Endothelial cell of umbilical vein (primary cell): ENCODE data around the gene CEP164. TPM values are rescaled to one million over a fixed set of nuclear protein-coding genes. Genes with fewer than 3 reads are reported as not detected.

Source experiments
- BruUV-seq: library from RNA; stranded (reverse); fragments of 400-500 nt; replicated peaks from 2 replicates; lab custom pipeline; 2021; lab: Mats Ljungman, UMichigan
- CTCF ChIA-PET: fragments of 300-600, 350-600 bp; sonication (Branson Sonifier 250); formaldehyde crosslinking; loops from one replicate; lab custom pipeline; 2021; ENCODE audit warnings: antibody characterized with exemption, inconsistent platforms; lab: Charles Lee
- POLR2A ChIA-PET: fragments of 300-600, 350-600 bp; sonication (Branson Sonifier 250); formaldehyde crosslinking; loops from one replicate; lab custom pipeline; 2021; ENCODE audit warnings: antibody characterized with exemption, inconsistent platforms; lab: Charles Lee
- DNase-seq: peaks from one replicate; pipeline ENCODE4 v3.0.0-alpha.2; 2011; ENCODE audit warnings: low read depth, low spot score
- FAIRE-seq: peaks from 2 replicates; lab custom pipeline; 2011; peaks lifted over from hg19 to GRCh38; lab: Jason Lieb, UNC
- H2AFZ ChIP-seq: 2 replicates; pipeline ENCODE4 v1.6.0; 2012; ENCODE audit warnings: low read depth, low read length, control low read depth, inconsistent platforms
- H3K27ac ChIP-seq: 2 replicates; pipeline ENCODE4 v1.5.1; 2011; ENCODE audit warnings: low read depth, mild to moderate bottlenecking, control low read depth, low read length, moderate library complexity; ENCODE audit not compliant: insufficient read depth
- H3K27me3 ChIP-seq, 2 experiments: 2 replicates each; pipeline versions ENCODE4 v1.6.0 to v1.6.1; 2011; ENCODE audit warnings: low read length in 2 of 2, mixed read lengths in 1 of 2; ENCODE audit not compliant: control insufficient read depth in 2 of 2, insufficient read depth in 2 of 2
- H3K36me3 ChIP-seq, 2 experiments: 2 replicates in 1 of 2; 3 replicates in 1 of 2; pipeline ENCODE4 v1.5.1; 2011; ENCODE audit warnings: low read length in 2 of 2, mild to moderate bottlenecking in 1 of 2, moderate library complexity in 1 of 2; ENCODE audit not compliant: control insufficient read depth in 2 of 2, insufficient read depth in 2 of 2; ENCODE audit errors: extremely low read depth in 1 of 2
- H3K4me1 ChIP-seq: 3 replicates; pipeline ENCODE4 v1.5.1; 2011; ENCODE audit warnings: mild to moderate bottlenecking, low read length; ENCODE audit not compliant: control insufficient read depth, insufficient read depth; ENCODE audit errors: extremely low read depth
- H3K4me2 ChIP-seq: 2 replicates; pipeline ENCODE4 v1.6.1; 2011; ENCODE audit warnings: low read length, control low read depth, mixed read lengths; ENCODE audit not compliant: insufficient read depth
- H3K4me3 ChIP-seq, 3 experiments: fragments of 200-600 bp in 1 of 3; sonication (generic), shearing (Covaris generic) in 1 of 3; replicated peaks in 1 of 3; 2 replicates each; pipeline ENCODE4 v1.5.1; 2011 to 2016; ENCODE audit warnings: control low read depth in 3 of 3, low read length in 3 of 3, mild to moderate bottlenecking in 2 of 3, inconsistent platforms in 1 of 3, low read depth in 1 of 3, moderate library complexity in 1 of 3; ENCODE audit not compliant: insufficient read depth in 1 of 3
- H3K79me2 ChIP-seq: 2 replicates; pipeline ENCODE4 v1.6.0; 2012; ENCODE audit warnings: low read length, inconsistent platforms; ENCODE audit not compliant: control insufficient read depth, insufficient read depth
- H3K9ac ChIP-seq: replicated peaks from 2 replicates; pipeline ENCODE3; 2011; ENCODE audit warnings: low read length, control low read depth; ENCODE audit not compliant: insufficient read depth; ENCODE audit errors: extremely low read depth
- H3K9me1 ChIP-seq: replicated peaks from 3 replicates; pipeline ENCODE4 v1.6.0; 2011; ENCODE audit warnings: mild to moderate bottlenecking, low read length; ENCODE audit not compliant: control insufficient read depth, insufficient read depth; ENCODE audit errors: extremely low read depth
- H3K9me3 ChIP-seq: replicated peaks from 2 replicates; pipeline ENCODE4 v1.5.1; 2012; ENCODE audit warnings: low read length, inconsistent platforms; ENCODE audit not compliant: control insufficient read depth, insufficient read depth
- H4K20me1 ChIP-seq: replicated peaks from 2 replicates; pipeline ENCODE3; 2011; ENCODE audit warnings: mild to moderate bottlenecking, low read length; ENCODE audit not compliant: control insufficient read depth, insufficient read depth; ENCODE audit errors: extremely low read depth
- CTCF ChIP-seq, 2 donors: IDR thresholded peaks; 1 replicate in 1 of 2; 2 replicates in 1 of 2; pipeline ENCODE4 v1.5.1; 2011; ENCODE audit warnings: low read length in 2 of 2, mild to moderate bottlenecking in 2 of 2, moderate library complexity in 2 of 2, control low read depth in 1 of 2, inconsistent platforms in 1 of 2, low read depth in 1 of 2; ENCODE audit not compliant: insufficient read depth in 1 of 2; ENCODE audit errors: extremely low read depth in 1 of 2
- EZH2 ChIP-seq: IDR thresholded peaks from 2 replicates; pipeline ENCODE4 v1.6.1; 2012; ENCODE audit warnings: borderline replicate concordance, low read depth, mild to moderate bottlenecking, moderate library complexity, low read length, inconsistent platforms; ENCODE audit not compliant: severe bottlenecking
- FOS ChIP-seq: IDR thresholded peaks from 2 replicates; pipeline ENCODE4 v1.6.1; 2011; ENCODE audit warnings: mild to moderate bottlenecking, low read length, moderate library complexity, borderline replicate concordance; ENCODE audit not compliant: insufficient read depth
- GATA2 ChIP-seq: IDR thresholded peaks from 2 replicates; pipeline ENCODE4 v1.7.0; 2011; ENCODE audit warnings: low read depth, mild to moderate bottlenecking, moderate library complexity, mixed read lengths, low read length; ENCODE audit not compliant: insufficient read length, insufficient read depth
- JUN ChIP-seq: IDR thresholded peaks from 2 replicates; pipeline ENCODE4 v1.6.1; 2011; ENCODE audit warnings: borderline replicate concordance, low read depth; ENCODE audit not compliant: insufficient read length, insufficient read depth
- MAX ChIP-seq: IDR thresholded peaks from 2 replicates; pipeline ENCODE4 v1.6.1; 2011; ENCODE audit not compliant: insufficient read depth, insufficient read length
- MYC ChIP-seq: IDR thresholded peaks from one replicate; pipeline ENCODE4 v1.6.1; 2011; ENCODE audit warnings: mild to moderate bottlenecking, low read depth, low read length
- POLR2A ChIP-seq: IDR thresholded peaks from 2 replicates; pipeline ENCODE4 v1.6.1; 2012; ENCODE audit warnings: low read depth, mild to moderate bottlenecking, control low read depth, low read length
- POLR2AphosphoS5 ChIP-seq: IDR thresholded peaks from 2 replicates; pipeline ENCODE4 v1.6.1; 2012; ENCODE audit warnings: low read depth, mild to moderate bottlenecking, control low read depth, low read length, moderate library complexity; ENCODE audit not compliant: insufficient read depth
- dilution Hi-C: fragments of 300-500 bp; cut with MboI; formaldehyde crosslinking; loops from one replicate; pipeline ENCODE4 v1.15.0; 2019; ENCODE audit warnings: low sequenced_read_pairs; ENCODE audit not compliant: extremely low pct_ligation_motif_present
- intact Hi-C: fragments of 100-400 bp; cut with micrococcal nuclease; formaldehyde crosslinking; loops from one replicate; pipeline ENCODE4 v1.10.0; 2022
- polyA plus RNA-seq, 4 experiments: library from polyadenylated mRNA; depleted of rRNA in 3 of 4; stranded (reverse) in 3 of 4; unstranded in 1 of 4; fragments of >200 nt; gene quantifications; 2 replicates each; pipeline versions ENCODE4 v1.2.1 to v1.2.3, GENCODE V29; 2011 to 2012; ENCODE audit warnings: missing spikeins in 1 of 4
- total RNA-seq: library from RNA; stranded (reverse); gene quantifications from 2 replicates; pipeline ENCODE4 v1.2.3, GENCODE V29; 2021

Gene CEP164
- total and polyA plus RNA-seq, 2 donors (not counting 3 experiments of a cell fraction or from before 2014, with no cell fraction given), result 22.7 to 48.4 TPM

- DNase-seq (no peak), FAIRE-seq (no peak)
- Histone ChIP-seq H3K79me2 (no peaks in the 10 kb centered on the region), H3K36me3 (no peaks in the 10 kb centered on the region), H3K9ac (no peak overlapping the region), H3K4me3 (no peak overlapping the region), H2AFZ (no peak overlapping the region), H3K9me1 (no peaks in the 10 kb centered on the region), H3K27ac (no peak overlapping the region), H3K4me1 (no peaks in the 10 kb centered on the region), H3K4me2 (no peak overlapping the region), H3K9me3 (no peaks in the 10 kb centered on the region), H4K20me1 (no peaks in the 10 kb centered on the region), H3K27me3 (no peaks in the 10 kb centered on the region)
- intact Hi-C loops (no loop called here), dilution Hi-C loops (no loop called here)
- BruUV-seq, result no TSS peak
- ChIA-PET CTCF (interaction anchor here (6.9 kb wide), 1 partner anchor 9 kb away, joined by 54 read pairs; no protein-coding TSS in a partner anchor), POLR2A (no interaction called here)
- no peak for TF ChIP-seq MYC
- no peak for TF ChIP-seq JUN
- no peak for TF ChIP-seq CTCF (IDR thresholded peaks at IDR 0.05; ENCODE audit: extremely low read depth in 1 of 2, insufficient read depth in 1 of 2, low read depth in 1 of 2, low read length in 2 of 2)
- TF ChIP-seq POLR2A, result no peak
- no peak for TF ChIP-seq EZH2
- no peak for TF ChIP-seq GATA2
- no peak for TF ChIP-seq FOS
- no peak for TF ChIP-seq MAX
- TF ChIP-seq POLR2AphosphoS5, result no peak
These were observed 90.2 kb downstream of the CEP164 start for GRCh38 chr11:117417856-117418255.
